BE2C (cell line): ENCODE data around the gene DENND1A.

Experiments used
- DNase-seq: peaks from one replicate; pipeline ENCODE4 v3.0.0-alpha.2; 2020
- H3K27me3 ChIP-seq: fragments of 250-450 bp; sonication (Bioruptor Pico); 2 replicates; pipeline ENCODE4 v1.5.1; 2020; ENCODE audit warnings: mild to moderate bottlenecking
- H3K36me3 ChIP-seq: fragments of 250-450 bp; sonication (Bioruptor Pico); 2 replicates; pipeline ENCODE4 v1.5.1; 2020; ENCODE audit warnings: mild to moderate bottlenecking
- H3K4me1 ChIP-seq: fragments of 250-450 bp; sonication (Bioruptor Pico); 2 replicates; pipeline ENCODE4 v1.5.1; 2020
- H3K4me3 ChIP-seq: 2 replicates; pipeline ENCODE4 v1.5.1; 2011; ENCODE audit warnings: low read depth, low read length
- H3K9me3 ChIP-seq: fragments of 250-450 bp; sonication (Bioruptor Pico); 2 replicates; pipeline ENCODE4 v1.5.1; 2020
- CTCF ChIP-seq: IDR thresholded peaks from 2 replicates; pipeline ENCODE4 v1.5.1; 2012; ENCODE audit warnings: mild to moderate bottlenecking, low read depth, low read length

DENND1A gene

GRCh38 chr9:123523001-123523400, 406.9 kb downstream of the DENND1A start:
- DNase-seq, result no peak
- Histone ChIP-seq H3K4me3 (no peak overlapping the region), H3K27me3 (no peaks in the 10 kb centered on the region), H3K4me1 (no peaks in the 10 kb centered on the region), H3K9me3 (no peaks in the 10 kb centered on the region), H3K36me3 (no peaks in the 10 kb centered on the region)
- TF ChIP-seq CTCF, result no peak

GRCh38 chr9:123522251-123522650, 407.7 kb downstream of the DENND1A start:
- TF ChIP-seq CTCF, result no peak
- DNase-seq, result no peak

GRCh38 chr9:123518338-123518737, 411.6 kb downstream of the DENND1A start:
- H3K9me3 ChIP-seq, result no peaks in the 10 kb centered on the region
- no peaks in the 10 kb centered on the region for H3K4me1 ChIP-seq
- DNase-seq, result no peak
- no peaks in the 10 kb centered on the region for H3K27me3 ChIP-seq
- TF ChIP-seq CTCF, result no peak
- H3K36me3 ChIP-seq, result no peaks in the 10 kb centered on the region
- no peak overlapping the region for H3K4me3 ChIP-seq

More at GRCh38 chr9:123522251-123522650, 407.7 kb downstream of the DENND1A start:
- no peaks in the 10 kb centered on the region for H3K27me3 ChIP-seq
- no peaks in the 10 kb centered on the region for H3K4me1 ChIP-seq
- no peaks in the 10 kb centered on the region for H3K36me3 ChIP-seq
- H3K4me3 ChIP-seq, result no peak overlapping the region
- H3K9me3 ChIP-seq, result no peaks in the 10 kb centered on the region

- H3K36me3 ChIP-seq, result no peaks in the 10 kb centered on the region
- H3K9me3 ChIP-seq, result no peaks in the 10 kb centered on the region
- H3K27me3 ChIP-seq, result no peaks in the 10 kb centered on the region
- H3K4me3 ChIP-seq, result no peak overlapping the region
- no peak for TF ChIP-seq CTCF
- no peaks in the 10 kb centered on the region for H3K4me1 ChIP-seq
- DNase-seq, result no peak
These were observed 412.4 kb downstream of the DENND1A start for GRCh38 chr9:123517512-123517911.

GRCh38 chr9:123514766-123515165, 415.2 kb downstream of the DENND1A start:
- no peaks in the 10 kb centered on the region for H3K9me3 ChIP-seq
- no peak for DNase-seq
- H3K4me1 ChIP-seq, result no peaks in the 10 kb centered on the region
- no peaks in the 10 kb centered on the region for H3K36me3 ChIP-seq
- no peak overlapping the region for H3K4me3 ChIP-seq
- H3K27me3 ChIP-seq, result no peaks in the 10 kb centered on the region
- no peak for TF ChIP-seq CTCF

- no peaks in the 10 kb centered on the region for H3K9me3 ChIP-seq
- H3K4me3 ChIP-seq, result no peak overlapping the region
- DNase-seq, result no peak
- no peaks in the 10 kb centered on the region for H3K36me3 ChIP-seq
- TF ChIP-seq CTCF, result no peak
- H3K4me1 ChIP-seq, result no peaks in the 10 kb centered on the region
- H3K27me3 ChIP-seq, result no peaks in the 10 kb centered on the region
These were observed 416.4 kb downstream of the DENND1A start for GRCh38 chr9:123513554-123513953.
